K562 (cell line): Measurements from ENCODE around the gene KRTAP2-3. TPM values are rescaled to one million over a fixed set of nuclear protein-coding genes. Genes with fewer than 3 reads are reported as not detected.

Source experiments
- ARHGAP35 ChIP-seq: fragments of 450-650 bp; IDR thresholded peaks from 2 replicates; pipeline ENCODE4 v1.6.1; 2018; ENCODE audit not compliant: partially characterized antibody
- BMI1 ChIP-seq: fragments of 150-350 bp; IDR thresholded peaks from 2 replicates; pipeline ENCODE4 v1.6.1; 2014; ENCODE audit warnings: low read length
- CBFA2T3 ChIP-seq: fragments of 450-650 bp; IDR thresholded peaks from 2 replicates; pipeline ENCODE4 v1.6.1; 2017
- CBFB ChIP-seq: sonication (generic); formaldehyde crosslinking; IDR thresholded peaks from 2 replicates; pipeline ENCODE4 v1.4.0; 2020; ENCODE audit warnings: mild to moderate bottlenecking, missing genetic modification reagents
- CBX5 ChIP-seq: IDR thresholded peaks from 2 replicates; pipeline ENCODE4 v1.6.1; 2014; ENCODE audit warnings: low read depth, borderline replicate concordance
- CEBPG ChIP-seq, 3 experiments: fragments of 200-800 bp in 1 of 3; sonication (Bioruptor generic) in 1 of 3; sonication (generic) in 1 of 3; formaldehyde crosslinking in 1 of 3; IDR thresholded peaks in 2 of 3; conservative IDR thresholded peaks in 1 of 3; 2 replicates each; pipeline versions ENCODE4 v1.6.1 to v1.8.0; 2016 to 2022; ENCODE audit warnings: missing compliant biosample characterization in 2 of 3, missing genetic modification characterization in 2 of 3, mild to moderate bottlenecking in 1 of 3, missing genetic modification reagents in 1 of 3
- DACH1 ChIP-seq: fragments of 450-650 bp; IDR thresholded peaks from 2 replicates; pipeline ENCODE4 v1.6.1; 2018; ENCODE audit not compliant: partially characterized antibody
- EHMT2 ChIP-seq: fragments of 450-650 bp; IDR thresholded peaks from 2 replicates; pipeline ENCODE4 v1.6.1; 2018; ENCODE audit warnings: antibody characterized with exemption
- ETS1 ChIP-seq: conservative IDR thresholded peaks from 2 replicates; pipeline ENCODE4 v1.6.1; 2011; ENCODE audit warnings: low read depth, mild to moderate bottlenecking, low read length; ENCODE audit not compliant: control insufficient read depth
- FOXA1 ChIP-seq: fragments of 450-650 bp; IDR thresholded peaks from 2 replicates; pipeline ENCODE4 v1.6.1; 2016; ENCODE audit warnings: mild to moderate bottlenecking, borderline replicate concordance
- GATAD2A ChIP-seq: fragments of 450-650 bp; IDR thresholded peaks from 2 replicates; pipeline ENCODE4 v1.6.1; 2017
- ILF3 ChIP-seq: fragments of 450-650 bp; IDR thresholded peaks from 2 replicates; pipeline ENCODE4 v1.6.1; 2018; ENCODE audit warnings: antibody characterized with exemption, mild to moderate bottlenecking, moderate library complexity, borderline replicate concordance
- L3MBTL2 ChIP-seq: fragments of 450-650 bp; IDR thresholded peaks from 2 replicates; pipeline ENCODE4 v1.6.1; 2016; ENCODE audit warnings: mild to moderate bottlenecking, moderate library complexity
- MTA2 ChIP-seq: fragments of 450-650 bp; IDR thresholded peaks from 2 replicates; pipeline ENCODE4 v1.6.1; 2016; ENCODE audit warnings: low read depth
- MXD1 ChIP-seq: fragments of 250-450 bp; sonication (Bioruptor Pico); IDR thresholded peaks from 2 replicates; pipeline ENCODE4 v1.8.0; 2021; ENCODE audit warnings: borderline replicate concordance, mild to moderate bottlenecking, moderate library complexity; ENCODE audit not compliant: poor library complexity, severe bottlenecking
- RBFOX2 ChIP-seq: fragments of 200-400 bp; formaldehyde crosslinking; IDR thresholded peaks from 2 replicates; pipeline ENCODE4 v1.6.1; 2017; ENCODE audit warnings: low read depth, mild to moderate bottlenecking, low read length, moderate library complexity
- RBM14 ChIP-seq: fragments of 200-400 bp; formaldehyde crosslinking; IDR thresholded peaks from 2 replicates; pipeline ENCODE4 v1.6.1; 2018; ENCODE audit warnings: low read depth, mild to moderate bottlenecking, low read length, moderate library complexity, borderline replicate concordance; ENCODE audit not compliant: insufficient read depth
- RBM22 ChIP-seq: fragments of 200-400 bp; formaldehyde crosslinking; IDR thresholded peaks from 2 replicates; pipeline ENCODE4 v1.6.1; 2018; ENCODE audit warnings: low read length, low read depth; ENCODE audit not compliant: poor library complexity, severe bottlenecking
- RBM39 ChIP-seq: fragments of 200-400 bp; formaldehyde crosslinking; optimal IDR thresholded peaks from 2 replicates; pipeline ENCODE3; 2018; ENCODE audit warnings: low read depth, low read length
- RCOR1 ChIP-seq, 2 experiments: IDR thresholded peaks; 2 replicates each; pipeline ENCODE4 v1.6.1; 2012; ENCODE audit warnings: low read depth in 2 of 2, low read length in 2 of 2, borderline replicate concordance in 1 of 2, improper control_type of control experiment in 1 of 2
- RFX7 ChIP-seq: fragments of 250-450 bp; sonication (Bioruptor Pico); IDR thresholded peaks from 2 replicates; pipeline ENCODE4 v1.5.1; 2021; ENCODE audit warnings: mild to moderate bottlenecking
- SOX6 ChIP-seq: fragments of 450-650 bp; IDR thresholded peaks from 2 replicates; pipeline ENCODE4 v1.6.1; 2014; ENCODE audit warnings: mild to moderate bottlenecking
- TAL1 ChIP-seq: fragments of 450-650 bp; IDR thresholded peaks from 2 replicates; pipeline ENCODE4 v1.6.1; 2016; ENCODE audit warnings: mild to moderate bottlenecking
- TRIM24 ChIP-seq, 2 experiments: fragments of 450-650 bp; IDR thresholded peaks; 2 replicates each; pipeline ENCODE4 v1.6.1; 2016
- VEZF1 ChIP-seq: fragments of 200-800 bp; sonication (Bioruptor generic); IDR thresholded peaks from 2 replicates; pipeline ENCODE4 v1.6.1; 2017; ENCODE audit warnings: missing genetic modification characterization, missing compliant biosample characterization
- ZNF24 ChIP-seq: fragments of 450-650 bp; IDR thresholded peaks from 2 replicates; pipeline ENCODE4 v1.6.1; 2016
- ZNF511 ChIP-seq: sonication (generic); formaldehyde crosslinking; IDR thresholded peaks from 2 replicates; pipeline ENCODE4 v1.8.0; 2022; ENCODE audit warnings: mild to moderate bottlenecking, missing genetic modification reagents
- polyA plus RNA-seq, 8 experiments: library from polyadenylated mRNA; depleted of rRNA in 4 of 8; stranded (reverse) in 5 of 8; unstranded in 3 of 8; fragments of >200 nt; fragmentation: Nextera tagmentation in 2 of 8; fragmentation: Illumina TruSeq in 1 of 8; extraction: Ambion mirVana in 2 of 8; extraction: Trizol in 1 of 8; gene quantifications; 2 replicates each; pipeline versions ENCODE4 v1.2.1 to v1.2.3, GENCODE V29; 2011 to 2014; ENCODE audit warnings: inconsistent platforms in 1 of 8, missing spikeins in 1 of 8
- total RNA-seq, 7 experiments: library from RNA; depleted of rRNA in 6 of 7; stranded (reverse); fragments of >200 nt in 6 of 7; fragmentation: Illumina TruSeq in 2 of 7; extraction: Trizol in 2 of 7; gene quantifications; 2 replicates each; pipeline versions ENCODE4 v1.2.1 to v1.2.3, GENCODE V29; 2011 to 2021; ENCODE audit warnings: low replicate concordance in 1 of 7

The KRTAP2-3 gene
- total and polyA plus RNA-seq, 9 of the 15 experiments (the other 6 are each of a cell fraction or from before 2014, with no cell fraction given) = not detected

- TF ChIP-seq RFX7 (no peak), ZNF24 (no peak), CBFB (CRISPR knock-in tag) (no peak), ZNF511 (CRISPR knock-in tag) (no peak), TAL1 (peak; percentile 45; the same call in 1 of the 2 replicates), L3MBTL2 (peak; percentile 99), CEBPG (CRISPR knock-in tag; IDR thresholded peaks at IDR 0.05) (peak; percentile 89), CEBPG (tag; conservative IDR thresholded peaks at IDR 0.05 in 1 of 2, IDR thresholded peaks at IDR 0.05 in 1 of 2) (peak; percentile 98 to 99), TRIM24 (IDR thresholded peaks at IDR 0.05) (peak; percentile 68 to 81; a peak in 3 of 4 replicates), GATAD2A (no peak), MTA2 (no peak), ILF3 (no peak), RBM39 (no peak), RBFOX2 (no peak), ARHGAP35 (no peak), VEZF1 (CRISPR knock-in tag) (peak; percentile 41), FOXA1 (no peak), SOX6 (0 out of 2 replicates have a peak, but pooled peaks have one; percentile 52), EHMT2 (peak; percentile 83), RCOR1 (IDR thresholded peaks at IDR 0.05; ENCODE audit: borderline replicate concordance in 1 of 2, low read depth in 2 of 2, low read length in 2 of 2) (peak in 1 of 2 experiments; percentile 61; a peak in 1 of 4 replicates), ETS1 (no peak), MXD1 (CRISPR knock-in tag) (no peak), DACH1 (no peak), RBM22 (no peak), RBM14 (no peak), BMI1 (no peak), CBX5 (no peak), CBFA2T3 (no peak; the same call in 1 of the 2 replicates)
These were observed 6.1 kb upstream of the KRTAP2-3 start, which contains the start of gene KRTAP2-4 (continued) for GRCh38 chr17:41065829-41066624.
